PC-3 (cell line): ENCODE results near the gene MPPED1.

Source experiments
- EZH2 ChIP-seq: fragments of 300-600 bp; sonication (generic); IDR thresholded peaks from one replicate; pipeline ENCODE4 v1.6.1; 2017; ENCODE audit warnings: antibody characterized with exemption, mild to moderate bottlenecking, low read length; ENCODE audit not compliant: unreplicated experiment
- TF ChIP-seq, protein P1 (sequence below): fragments of 300-600 bp; sonication (generic); conservative IDR thresholded peaks from 2 replicates; pipeline ENCODE4 v1.5.1; 2017; ENCODE audit warnings: antibody characterized with exemption, low read depth, mild to moderate bottlenecking, low read length

GRCh38 chr22:43504666-43505261 lies 93.0 kb downstream of the MPPED1 start:
- TF ChIP-seq, protein P1, sequence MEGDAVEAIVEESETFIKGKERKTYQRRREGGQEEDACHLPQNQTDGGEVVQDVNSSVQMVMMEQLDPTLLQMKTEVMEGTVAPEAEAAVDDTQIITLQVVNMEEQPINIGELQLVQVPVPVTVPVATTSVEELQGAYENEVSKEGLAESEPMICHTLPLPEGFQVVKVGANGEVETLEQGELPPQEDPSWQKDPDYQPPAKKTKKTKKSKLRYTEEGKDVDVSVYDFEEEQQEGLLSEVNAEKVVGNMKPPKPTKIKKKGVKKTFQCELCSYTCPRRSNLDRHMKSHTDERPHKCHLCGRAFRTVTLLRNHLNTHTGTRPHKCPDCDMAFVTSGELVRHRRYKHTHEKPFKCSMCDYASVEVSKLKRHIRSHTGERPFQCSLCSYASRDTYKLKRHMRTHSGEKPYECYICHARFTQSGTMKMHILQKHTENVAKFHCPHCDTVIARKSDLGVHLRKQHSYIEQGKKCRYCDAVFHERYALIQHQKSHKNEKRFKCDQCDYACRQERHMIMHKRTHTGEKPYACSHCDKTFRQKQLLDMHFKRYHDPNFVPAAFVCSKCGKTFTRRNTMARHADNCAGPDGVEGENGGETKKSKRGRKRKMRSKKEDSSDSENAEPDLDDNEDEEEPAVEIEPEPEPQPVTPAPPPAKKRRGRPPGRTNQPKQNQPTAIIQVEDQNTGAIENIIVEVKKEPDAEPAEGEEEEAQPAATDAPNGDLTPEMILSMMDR = no peak
- TF ChIP-seq EZH2 = no peak
